Pancreas (tissue), 10 donors: ENCODE results near the gene PROSER1. TPM values are rescaled to one million over a fixed set of nuclear protein-coding genes. Genes with fewer than 3 reads are reported as not detected.
A peak's percentile ranks its signal among the peaks of the same experiment; 100 is the strongest.

Experiments
- ATAC-seq, 4 donors: fragments of 200-7000 bp; cut with Tn5 transposase; one replicate each; pipeline versions ENCODE4 v1.8.0 to v1.9.1; 2020; ENCODE audit warnings: mild to moderate bottlenecking in 4 of 4, moderate library complexity in 4 of 4
- DNase-seq, 6 donors: peaks; one replicate each; pipeline ENCODE4 v3.0.0-alpha.2; 2020
- FAIRE-seq: peaks from 2 replicates; lab custom pipeline; 2012; peaks lifted over from hg19 to GRCh38; lab: Jason Lieb, UNC
- H3K27ac ChIP-seq, 4 donors: fragments of 200-600 bp; sonication (generic); 1 replicate in 3 of 4; 2 replicates in 1 of 4; pipeline versions ENCODE4 v1.5.0 to v1.8.0; 2020
- H3K27me3 ChIP-seq, 4 donors: fragments of 200-600 bp; one replicate each; pipeline ENCODE4 v1.8.0; 2021
- H3K36me3 ChIP-seq, 3 donors: fragments of 200-600 bp; sonication (generic) in 1 of 3; one replicate each; pipeline versions ENCODE4 v1.5.0 to v1.8.0; 2020 to 2021
- H3K4me1 ChIP-seq, 3 donors: fragments of 200-600 bp; one replicate each; pipeline ENCODE4 v1.8.0; 2021
- H3K4me3 ChIP-seq, 4 donors: fragments of 200-600 bp; sonication (generic) in 2 of 4; one replicate each; pipeline versions ENCODE4 v1.5.0 to v1.8.0; 2020 to 2021
- H3K9me3 ChIP-seq, 4 donors: fragments of 200-600 bp; one replicate each; pipeline ENCODE4 v1.8.0; 2021
- WGBS, 2 donors: extraction: QIAGEN DNeasy Blood & Tissue Kit; methylation state at CpG; one replicate each; pipeline ENCODE4 v1.1.7; 2013; 5-methylcytosine and 5-hydroxymethylcytosine counted together
- intact Hi-C, 3 donors: fragments of 100-400 bp; cut with DNase I; formaldehyde crosslinking; loops; one replicate each; pipeline versions ENCODE4 v1.11.1 to v1.14.2; 2022
- polyA plus RNA-seq, 2 donors: library from polyadenylated mRNA; stranded (reverse); fragments of 200-250 nt; gene quantifications; one replicate each; pipeline ENCODE4 v1.2.3, GENCODE V29; 2013
- total RNA-seq, 6 donors: library from RNA; stranded (reverse); fragmentation: NEBNext Ultra II Directional in 4 of 6; extraction: Animal tissue kit (Norgen Biotek cat#: 25700) in 4 of 6; gene quantifications; one replicate each; pipeline versions ENCODE4 v1.2.1 to v1.2.4, GENCODE V29; 2021 to 2023
- TF ChIP-seq, protein P1 (sequence below), 4 donors: fragments of 200-600 bp; sonication (generic) in 3 of 4; IDR thresholded peaks; one replicate each; pipeline versions ENCODE4 v1.5.0 to v1.8.0; 2021; ENCODE audit warnings: antibody characterized with exemption in 4 of 4
- donor health status: healthy with polysubstance abuse.
- donor health status: DM: no; HTN: no; CAD: no; lungs with moderate emphysema.
- donor health status: DM: no; HTN: no; CAD: no.
- donor health status: control.
- donor health status: control.
- donor health status: Bipolar disorder and iron deficiency.
- donor health status: DM: yes; HTN: yes; CAD: no.
- donor health status: DM: no; HTN: no; CAD: no.
- donor health status: DM: no; HTN: no; CAD: no.
- donor health status: DM: yes; HTN: yes; CAD: no.

The PROSER1 gene
- total and polyA plus RNA-seq, 8 donors: 10.9 to 21.6 (median 17.9) TPM

DNA sequence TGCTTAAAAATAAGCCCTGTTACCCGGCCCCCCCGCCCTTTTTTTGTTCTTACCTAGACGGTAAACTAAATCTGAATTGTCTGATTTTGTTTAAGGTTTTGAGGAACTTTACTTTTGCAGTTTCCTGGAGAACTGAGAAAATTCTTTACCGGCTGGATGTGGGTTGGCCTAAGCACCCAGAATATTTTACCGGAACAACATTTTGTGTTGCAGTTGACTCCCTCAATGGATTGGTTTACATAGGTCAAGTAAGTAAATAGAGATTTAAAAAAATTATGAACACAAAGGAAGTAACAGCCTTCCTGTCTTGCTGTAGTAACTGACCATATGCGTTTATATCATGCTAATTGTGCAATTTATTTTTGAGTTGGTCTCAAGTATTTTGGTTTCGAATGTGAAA is 1.2 kb upstream of the PROSER1 start:
- FAIRE-seq (no peak), DNase-seq (no peak)
- peak overlapping the region; percentile 65 to 91 (median 73) for H3K4me3 ChIP-seq

DNA sequence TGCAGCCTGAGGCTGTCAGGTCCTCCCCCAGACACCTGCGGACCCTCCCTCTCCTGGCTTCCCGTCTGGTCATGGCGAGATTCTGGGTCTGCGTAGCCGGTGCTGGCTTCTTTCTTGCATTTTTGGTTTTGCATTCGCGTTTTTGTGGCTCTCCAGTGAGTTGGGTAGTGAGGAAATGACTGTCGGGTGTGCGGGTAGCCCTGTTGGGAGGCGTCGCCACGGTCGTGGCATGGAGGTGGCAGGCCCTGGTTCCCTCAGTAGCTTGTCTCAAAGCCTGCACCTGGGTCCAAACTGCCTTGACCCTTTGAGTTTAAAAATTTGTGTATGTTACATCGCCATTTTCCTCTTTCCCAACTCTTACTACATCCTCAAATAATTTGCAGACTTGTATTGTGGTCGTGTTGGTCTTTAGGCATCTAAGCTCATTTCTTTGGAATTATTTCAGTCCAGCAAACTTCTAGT is 711 bp upstream of the PROSER1 start:
- peak in 2 of 6 donors; percentile 7 to 30 for DNase-seq
- Histone ChIP-seq H3K4me3 (peak overlapping the region; percentile 65 to 91 (median 73)), H3K36me3 (no peaks in the 10 kb centered on the region), H3K4me1 (peaks cover 0 to 24% (median 8%) of the 10 kb centered on the region in 3 donors), H3K27me3 (no peaks in the 10 kb centered on the region), H3K27ac (peak overlapping the region; percentile 72 to 86 (median 86)), H3K9me3 (no peaks in the 10 kb centered on the region)
- TF ChIP-seq, protein P1, sequence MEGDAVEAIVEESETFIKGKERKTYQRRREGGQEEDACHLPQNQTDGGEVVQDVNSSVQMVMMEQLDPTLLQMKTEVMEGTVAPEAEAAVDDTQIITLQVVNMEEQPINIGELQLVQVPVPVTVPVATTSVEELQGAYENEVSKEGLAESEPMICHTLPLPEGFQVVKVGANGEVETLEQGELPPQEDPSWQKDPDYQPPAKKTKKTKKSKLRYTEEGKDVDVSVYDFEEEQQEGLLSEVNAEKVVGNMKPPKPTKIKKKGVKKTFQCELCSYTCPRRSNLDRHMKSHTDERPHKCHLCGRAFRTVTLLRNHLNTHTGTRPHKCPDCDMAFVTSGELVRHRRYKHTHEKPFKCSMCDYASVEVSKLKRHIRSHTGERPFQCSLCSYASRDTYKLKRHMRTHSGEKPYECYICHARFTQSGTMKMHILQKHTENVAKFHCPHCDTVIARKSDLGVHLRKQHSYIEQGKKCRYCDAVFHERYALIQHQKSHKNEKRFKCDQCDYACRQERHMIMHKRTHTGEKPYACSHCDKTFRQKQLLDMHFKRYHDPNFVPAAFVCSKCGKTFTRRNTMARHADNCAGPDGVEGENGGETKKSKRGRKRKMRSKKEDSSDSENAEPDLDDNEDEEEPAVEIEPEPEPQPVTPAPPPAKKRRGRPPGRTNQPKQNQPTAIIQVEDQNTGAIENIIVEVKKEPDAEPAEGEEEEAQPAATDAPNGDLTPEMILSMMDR (IDR thresholded peaks at IDR 0.05): no peak
- intact Hi-C loops: no loop called here
- WGBS, 2 donors: 0% methylated on average over 15 of the region's 15 CpGs
- ATAC-seq: peak; percentile 7 to 31 (median 16)
- FAIRE-seq: no peak

More for the DNA sequence above, 1.2 kb upstream of the PROSER1 start:
- H3K27me3 ChIP-seq: no peaks in the 10 kb centered on the region
- TF ChIP-seq, protein P1 (IDR thresholded peaks at IDR 0.05): no peak
- intact Hi-C loops: no loop called here
- H3K27ac ChIP-seq: peak overlapping the region in 3 of 4 donors; percentile 85 to 86 (median 86)
- no peaks in the 10 kb centered on the region for H3K9me3 ChIP-seq
- no peaks in the 10 kb centered on the region for H3K36me3 ChIP-seq
- ATAC-seq: no peak
- H3K4me1 ChIP-seq: peaks cover 0 to 24% (median 8%) of the 10 kb centered on the region in 3 donors
- WGBS, 2 donors: 8 to 9% methylated on average over 7 of the region's 7 CpGs

GRCh38 chr13:39037410-39037879 is 444 bp downstream of the PROSER1 start:
- FAIRE-seq (no peak), ATAC-seq (peak; percentile 57 to 73 (median 62)), DNase-seq (no peak)
- H3K4me1 ChIP-seq: peaks cover 0 to 24% (median 8%) of the 10 kb centered on the region in 3 donors
- no peaks in the 10 kb centered on the region for H3K36me3 ChIP-seq
- 0% methylated on average over 22 to 39 of the region's 39 CpGs for WGBS, 2 donors
- no peaks in the 10 kb centered on the region for H3K9me3 ChIP-seq
- H3K27me3 ChIP-seq: no peaks in the 10 kb centered on the region
- H3K4me3 ChIP-seq: peak overlapping the region; percentile 65 to 91 (median 73)
- peak overlapping the region; percentile 72 to 86 (median 86) for H3K27ac ChIP-seq
- intact Hi-C loops: no loop called here
- TF ChIP-seq, protein P1 (IDR thresholded peaks at IDR 0.05): no peak

- peak overlapping the region; percentile 15 to 78 (median 66) for H3K4me3 ChIP-seq
- peak; percentile 37 for FAIRE-seq
Observed at GRCh38 chr13:39036212-39036611, 1.7 kb downstream of the PROSER1 start.

More at GRCh38 chr13:39036212-39036611, 1.7 kb downstream of the PROSER1 start:
- ATAC-seq (no peak), DNase-seq (no peak)
- no peaks in the 10 kb centered on the region for H3K27me3 ChIP-seq
- no peaks in the 10 kb centered on the region for H3K9me3 ChIP-seq
- peaks cover 0 to 24% (median 8%) of the 10 kb centered on the region in 3 donors for H3K4me1 ChIP-seq
- TF ChIP-seq, protein P1 (IDR thresholded peaks at IDR 0.05): no peak
- H3K27ac ChIP-seq: no peak overlapping the region
- 0 to 1% methylated on average over 9 of the region's 9 CpGs for WGBS, 2 donors
- no peaks in the 10 kb centered on the region for H3K36me3 ChIP-seq
- intact Hi-C loops: no loop called here
